PFSK-1 (cell line): ENCODE data around the gene CIDEA.

Experiments used
- FOXP2 ChIP-seq: optimal IDR thresholded peaks from 2 replicates; pipeline ENCODE3; 2011; ENCODE audit warnings: borderline replicate concordance, control low read depth, inconsistent platforms; ENCODE audit not compliant: insufficient read depth; ENCODE audit errors: extremely low read length, extremely low read depth
- POLR2AphosphoS5 ChIP-seq: IDR thresholded peaks from 2 replicates; pipeline ENCODE4 v1.6.1; 2012; ENCODE audit warnings: low read depth, mild to moderate bottlenecking, control low read depth, low read length, moderate library complexity
- REST ChIP-seq, 2 experiments: IDR thresholded peaks; 2 replicates each; pipeline versions ENCODE4 v1.6.1 to v1.8.0; 2011 to 2012; ENCODE audit warnings: low read depth in 2 of 2, low read length in 2 of 2, control low read depth in 1 of 2, inconsistent platforms in 1 of 2, mild to moderate bottlenecking in 1 of 2, moderate library complexity in 1 of 2; ENCODE audit not compliant: insufficient read depth in 1 of 2
- SIN3A ChIP-seq: IDR thresholded peaks from 2 replicates; pipeline ENCODE4 v1.6.1; 2012; ENCODE audit warnings: mild to moderate bottlenecking, low read length, moderate library complexity, borderline replicate concordance; ENCODE audit not compliant: insufficient read depth
- TAF1 ChIP-seq: IDR thresholded peaks from 2 replicates; pipeline ENCODE4 v1.6.1; 2012; ENCODE audit warnings: low read length, control low read depth, borderline replicate concordance; ENCODE audit not compliant: insufficient read depth

CIDEA gene

DNA sequence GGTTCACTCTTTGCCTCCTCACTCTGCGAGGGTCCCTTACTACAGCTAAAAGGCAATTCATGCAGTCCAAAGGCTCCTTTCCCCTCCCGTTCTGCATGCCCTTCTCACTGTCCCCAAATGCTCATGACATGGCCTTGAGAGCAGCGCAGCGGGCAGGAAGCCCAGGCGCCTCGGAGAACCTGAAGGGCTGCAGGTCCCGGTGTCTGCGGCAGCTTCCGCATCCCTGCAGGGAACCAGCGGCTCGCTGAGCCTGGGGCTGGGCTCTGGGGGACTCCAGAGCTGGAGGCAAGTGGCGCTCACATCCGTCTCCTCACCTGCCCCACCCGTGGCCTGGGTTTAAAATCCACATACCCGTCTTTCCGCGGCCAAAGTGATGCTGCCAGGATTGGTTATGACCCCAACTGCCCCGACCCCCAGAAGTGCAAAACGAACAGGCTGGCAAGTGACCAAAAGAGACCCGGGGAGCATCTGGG, 462 bp upstream of the CIDEA start:
- no peak for TF ChIP-seq POLR2AphosphoS5
- no peak for TF ChIP-seq FOXP2
- no peak for TF ChIP-seq REST (IDR thresholded peaks at IDR 0.05; ENCODE audit: insufficient read depth in 1 of 2, low read depth in 2 of 2, low read length in 2 of 2)
- TF ChIP-seq SIN3A = no peak
- no peak for TF ChIP-seq TAF1

DNA sequence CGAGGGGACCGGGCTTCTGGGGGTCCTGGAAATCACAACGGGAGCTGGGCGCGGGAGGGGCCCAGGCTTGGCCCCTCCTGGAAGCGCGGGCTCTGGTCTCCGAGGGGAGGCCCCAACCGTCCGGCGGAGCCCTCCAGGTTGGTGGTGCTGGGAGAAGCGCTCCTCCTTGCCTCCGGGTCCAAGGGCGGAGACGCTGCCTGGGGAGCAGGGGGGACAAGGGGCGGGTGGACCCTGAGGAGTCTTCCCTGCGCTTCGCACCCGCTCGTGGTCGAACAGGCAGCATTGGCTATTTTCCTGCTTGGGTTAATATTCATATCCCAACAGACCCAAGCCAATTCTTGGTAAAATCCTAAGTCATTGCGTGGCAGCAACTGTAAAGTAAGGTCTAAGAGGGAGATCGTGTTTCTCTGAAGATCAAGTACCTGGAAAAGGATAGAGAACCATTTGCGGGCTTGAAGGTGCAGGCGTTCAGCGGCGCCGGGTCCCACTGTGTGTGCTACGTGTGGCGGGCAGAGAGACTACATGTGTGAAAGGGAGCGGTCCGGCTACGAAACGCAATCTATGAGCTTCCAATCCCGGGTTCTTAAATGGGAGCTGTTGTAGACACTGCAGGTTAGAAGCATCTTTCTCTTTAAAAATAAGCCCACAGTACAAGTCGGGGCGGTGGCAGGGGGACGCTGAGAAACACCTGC, 805 bp downstream of the CIDEA start:
- no peak for TF ChIP-seq TAF1
- TF ChIP-seq REST (IDR thresholded peaks at IDR 0.05; ENCODE audit: insufficient read depth in 1 of 2, low read depth in 2 of 2, low read length in 2 of 2) = no peak
- no peak for TF ChIP-seq POLR2AphosphoS5

DNA sequence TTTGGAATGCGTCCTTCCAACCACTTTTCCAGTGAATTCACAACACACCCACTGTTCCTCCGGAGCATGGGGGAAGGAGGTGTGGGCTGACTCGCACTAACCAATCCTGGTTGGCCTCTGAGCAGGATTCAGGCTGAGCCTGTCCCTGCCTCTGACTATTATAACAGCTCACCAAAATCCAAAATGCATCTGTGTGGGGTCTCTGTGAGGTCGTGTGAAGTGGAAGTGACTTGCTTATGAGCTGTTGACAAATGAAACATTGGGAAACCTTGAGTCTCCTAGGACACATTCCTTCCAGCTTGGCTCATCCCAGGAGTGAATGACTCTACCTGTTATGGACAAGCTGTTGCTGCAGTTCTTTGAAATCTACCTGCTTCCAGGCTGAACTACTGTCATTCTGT, 1.5 kb downstream of the CIDEA start:
- TF ChIP-seq SIN3A = no peak
- no peak for TF ChIP-seq REST (IDR thresholded peaks at IDR 0.05; ENCODE audit: insufficient read depth in 1 of 2, low read depth in 2 of 2, low read length in 2 of 2)
- no peak for TF ChIP-seq TAF1
- TF ChIP-seq FOXP2 = no peak
- no peak for TF ChIP-seq POLR2AphosphoS5

DNA sequence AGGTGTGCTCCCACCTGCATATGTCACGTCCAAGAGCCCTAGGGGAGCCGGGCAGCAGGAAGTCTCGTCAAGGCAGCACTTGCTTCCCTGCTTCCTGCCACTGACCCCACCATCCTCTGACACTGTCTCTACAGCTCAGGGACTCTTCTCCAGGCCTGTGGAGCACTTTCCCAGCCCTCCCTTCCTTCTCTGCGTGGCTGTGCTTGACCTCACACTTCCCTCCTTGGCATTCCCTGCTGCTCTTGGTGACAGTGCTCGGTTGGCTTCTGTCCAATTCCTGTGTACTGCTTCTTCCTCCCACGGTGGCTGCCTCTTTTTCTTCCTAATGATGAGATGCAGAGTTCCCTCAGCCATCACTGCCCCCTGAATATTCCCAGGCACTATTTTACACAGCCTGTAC, 2.8 kb downstream of the CIDEA start:
- TF ChIP-seq POLR2AphosphoS5 (no peak), FOXP2 (peak; percentile 68)

DNA sequence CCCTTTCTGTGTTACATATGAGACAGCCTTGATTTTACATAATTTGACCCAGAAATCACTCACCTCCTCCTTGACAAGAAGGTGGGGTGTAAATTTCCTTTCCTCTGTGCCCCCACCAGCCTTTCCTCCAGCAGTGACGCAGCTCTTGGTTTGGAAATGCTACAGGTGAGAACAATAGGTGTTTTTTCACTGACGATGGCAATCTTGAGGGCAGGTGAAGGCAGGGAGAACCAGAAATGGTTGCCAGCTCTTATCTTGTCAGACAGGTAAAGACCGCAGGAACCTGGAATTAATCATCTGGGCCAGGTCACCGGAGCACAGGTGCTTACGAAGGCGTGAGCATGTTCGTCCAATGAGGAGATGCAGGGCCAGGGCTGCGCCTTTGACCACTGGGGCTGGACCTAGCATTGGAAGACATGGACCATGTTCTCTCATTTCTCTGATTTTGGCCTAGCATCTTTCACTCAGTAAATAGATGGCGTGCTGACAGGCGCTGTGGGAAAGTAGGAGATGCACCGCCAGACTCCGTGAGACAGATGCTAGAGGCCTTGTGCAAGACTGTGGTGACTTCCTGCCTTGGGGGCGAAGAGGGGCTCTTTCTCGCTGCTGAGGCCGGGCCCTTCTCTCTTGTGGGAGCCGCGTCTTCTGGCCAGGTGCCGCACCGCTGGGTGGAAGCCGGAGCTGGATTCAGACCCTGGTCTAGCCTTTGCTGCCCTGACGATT, 4.0 kb downstream of the CIDEA start:
- TF ChIP-seq POLR2AphosphoS5 (no peak), REST (IDR thresholded peaks at IDR 0.05; ENCODE audit: insufficient read depth in 1 of 2, low read depth in 2 of 2, low read length in 2 of 2) (no peak), FOXP2 (no peak), TAF1 (no peak), SIN3A (no peak)
